ENCODE data around the gene AP3M1. TPM values are rescaled to one million over a fixed set of nuclear protein-coding genes. Genes with fewer than 3 reads are reported as not detected.

AP3M1 gene
- total RNA-seq, 1 experiment from 2014 or later: 59.4 TPM

- POLR2A ChIA-PET (ENCODE audit: unreplicated experiment): interaction anchor here (0.6 kb wide), 1 partner anchor 113 kb away, joined by 3 read pairs; no protein-coding TSS in a partner anchor
- no peak overlapping the region for H3K4me3 ChIP-seq
- no peaks in the 10 kb centered on the region for H3K4me1 ChIP-seq (replicated peaks; ENCODE audit: insufficient read depth)
- no peak overlapping the region for H2AFZ ChIP-seq
- CTCF ChIA-PET: interaction anchor here (0.6 kb wide), 1 partner anchor 156 kb away, joined by 3 read pairs; no protein-coding TSS in a partner anchor
- H3K79me2 ChIP-seq (ENCODE audit: low read depth): no peaks in the 10 kb centered on the region
- H3K9me2 ChIP-seq (ENCODE audit: insufficient read depth): no peaks in the 10 kb centered on the region
- peaks cover 53% of the 10 kb centered on the region for H3K36me3 ChIP-seq (ENCODE audit: low read depth)
- no TSS peak for BruUV-seq (replicated peaks)
- no peak overlapping the region for H3K27ac ChIP-seq
- TF ChIP-seq CTCF (conservative IDR thresholded peaks at IDR 0.05): no peak
- TF ChIP-seq EZH2 (IDR thresholded peaks at IDR 0.05; ENCODE audit: low read depth): no peak
- H4K20me1 ChIP-seq (ENCODE audit: insufficient read depth): no peaks in the 10 kb centered on the region
- H3K27me3 ChIP-seq (ENCODE audit: insufficient read depth, low read depth): no peaks in the 10 kb centered on the region
- no peak for DNase-seq
- peaks cover 59% of the 10 kb centered on the region; the same call in 1 of the 2 replicates for H3F3A ChIP-seq (ENCODE audit: insufficient read depth, low read depth)
- H3K9me3 ChIP-seq (ENCODE audit: insufficient read depth, low read depth): no peaks in the 10 kb centered on the region
- no peak overlapping the region for H3K4me2 ChIP-seq
- intact Hi-C loops (cut with micrococcal nuclease; ENCODE audit: unreplicated experiment): loop anchor here (10.0 kb wide), 1 partner anchor 993 kb away; a partner anchor contains a TSS
These were observed 38.8 kb downstream of the AP3M1 start for GRCh38 chr10:74111799-74112198.

GRCh38 chr10:74110120-74110519 is 40.5 kb downstream of the AP3M1 start:
- TF ChIP-seq EZH2 (IDR thresholded peaks at IDR 0.05; ENCODE audit: low read depth): no peak
- TF ChIP-seq CTCF (conservative IDR thresholded peaks at IDR 0.05): no peak
- Histone ChIP-seq H3K4me3 (no peak overlapping the region), H3K9me2 (ENCODE audit: insufficient read depth) (no peaks in the 10 kb centered on the region), H3K27ac (no peak overlapping the region), H3F3A (ENCODE audit: insufficient read depth, low read depth) (peaks cover 51% of the 10 kb centered on the region; the same call in 1 of the 2 replicates), H2AFZ (no peak overlapping the region), H3K36me3 (ENCODE audit: low read depth) (peaks cover 52% of the 10 kb centered on the region), H3K27me3 (ENCODE audit: insufficient read depth, low read depth) (no peaks in the 10 kb centered on the region), H3K4me1 (replicated peaks; ENCODE audit: insufficient read depth) (no peaks in the 10 kb centered on the region), H3K4me2 (no peak overlapping the region), H4K20me1 (ENCODE audit: insufficient read depth) (no peaks in the 10 kb centered on the region), H3K9me3 (ENCODE audit: insufficient read depth, low read depth) (no peaks in the 10 kb centered on the region), H3K79me2 (ENCODE audit: low read depth) (no peaks in the 10 kb centered on the region)
- POLR2A ChIA-PET (ENCODE audit: unreplicated experiment): no interaction called here
- intact Hi-C loops (cut with micrococcal nuclease; ENCODE audit: unreplicated experiment): loop anchor here (10.0 kb wide), 1 partner anchor 995 kb away; a partner anchor contains a TSS
- CTCF ChIA-PET: no interaction called here
- BruUV-seq (replicated peaks): no TSS peak
- no peak for DNase-seq

- Histone ChIP-seq H2AFZ (no peak overlapping the region), H3K9me3 (ENCODE audit: insufficient read depth, low read depth) (no peaks in the 10 kb centered on the region)
These were observed 41.2 kb downstream of the AP3M1 start for GRCh38 chr10:74109452-74109851.

More at GRCh38 chr10:74109452-74109851, 41.2 kb downstream of the AP3M1 start:
- no peaks in the 10 kb centered on the region for H3K79me2 ChIP-seq (ENCODE audit: low read depth)
- no peaks in the 10 kb centered on the region for H3K27me3 ChIP-seq (ENCODE audit: insufficient read depth, low read depth)
- H3K4me1 ChIP-seq (replicated peaks; ENCODE audit: insufficient read depth): no peaks in the 10 kb centered on the region
- BruUV-seq (replicated peaks): no TSS peak
- no peak for DNase-seq
- peaks cover 58% of the 10 kb centered on the region for H3K36me3 ChIP-seq (ENCODE audit: low read depth)
- H4K20me1 ChIP-seq (ENCODE audit: insufficient read depth): no peaks in the 10 kb centered on the region
- no peak overlapping the region for H3K4me3 ChIP-seq
- intact Hi-C loops (cut with micrococcal nuclease; ENCODE audit: unreplicated experiment): no loop called here
- CTCF ChIA-PET: interaction anchor here (0.5 kb wide), 1 partner anchor 69 kb away, joined by 3 read pairs; no protein-coding TSS in a partner anchor
- POLR2A ChIA-PET (ENCODE audit: unreplicated experiment): interaction anchor here (0.7 kb wide), 1 partner anchor 106 kb away, joined by 3 read pairs; no protein-coding TSS in a partner anchor
- H3K4me2 ChIP-seq: no peak overlapping the region
- H3K27ac ChIP-seq: no peak overlapping the region
- no peak for TF ChIP-seq CTCF (conservative IDR thresholded peaks at IDR 0.05)
- TF ChIP-seq EZH2 (IDR thresholded peaks at IDR 0.05; ENCODE audit: low read depth): no peak
- H3K9me2 ChIP-seq (ENCODE audit: insufficient read depth): no peaks in the 10 kb centered on the region
- H3F3A ChIP-seq (ENCODE audit: insufficient read depth, low read depth): peaks cover 51% of the 10 kb centered on the region; the same call in 1 of the 2 replicates
